Fibroblast of lung (primary cell): Measurements from ENCODE around the gene HLF. TPM values are rescaled to one million over a fixed set of nuclear protein-coding genes. Genes with fewer than 3 reads are reported as not detected.
"Not testable (repeated sequence)": the region's sequence is repeated elsewhere in the genome, so short reads cannot be mapped to it uniquely, and the experiment has no call there.

ENCODE experiments used
- DNase-seq, 2 donors: peaks; one replicate each; pipeline versions ENCODE4 v3.0.0 to v3.0.0-alpha.2; 2010; ENCODE audit warnings: low read depth in 2 of 2
- H2AFZ ChIP-seq: 2 replicates; pipeline ENCODE4 v1.5.1; 2012; ENCODE audit warnings: low read length, control low read depth, inconsistent platforms
- H3K27ac ChIP-seq: 2 replicates; pipeline ENCODE4 v1.5.1; 2011; ENCODE audit warnings: low read length, control low read depth; ENCODE audit not compliant: insufficient read depth
- H3K27me3 ChIP-seq: 2 replicates; pipeline ENCODE4 v1.5.1; 2011; ENCODE audit warnings: mild to moderate bottlenecking, low read length; ENCODE audit not compliant: control insufficient read depth, insufficient read depth
- H3K36me3 ChIP-seq: 2 replicates; pipeline ENCODE4 v1.5.1; 2011; ENCODE audit warnings: low read length; ENCODE audit not compliant: control insufficient read depth, insufficient read depth
- H3K4me1 ChIP-seq: 2 replicates; pipeline ENCODE4 v1.5.1; 2011; ENCODE audit warnings: low read length; ENCODE audit not compliant: control insufficient read depth, insufficient read depth; ENCODE audit errors: extremely low read depth
- H3K4me2 ChIP-seq: 2 replicates; pipeline ENCODE4 v1.5.1; 2011; ENCODE audit warnings: low read length, control low read depth; ENCODE audit not compliant: insufficient read depth; ENCODE audit errors: extremely low read depth
- H3K4me3 ChIP-seq, 4 experiments: fragments of 200-600 bp in 1 of 4; sonication (generic) in 1 of 4; replicated peaks in 1 of 4; 2 replicates each; pipeline ENCODE4 v1.5.1; 2011 to 2016; ENCODE audit warnings: low read length in 4 of 4, low read depth in 3 of 4, mild to moderate bottlenecking in 3 of 4, control low read depth in 2 of 4, inconsistent platforms in 1 of 4, mixed read lengths in 1 of 4; ENCODE audit not compliant: insufficient read depth in 1 of 4; ENCODE audit errors: control extremely low read depth in 1 of 4
- H3K79me2 ChIP-seq: 2 replicates; pipeline ENCODE4 v1.5.1; 2012; ENCODE audit warnings: mild to moderate bottlenecking, low read length, inconsistent platforms; ENCODE audit not compliant: control insufficient read depth, insufficient read depth
- H3K9ac ChIP-seq: 2 replicates; pipeline ENCODE4 v1.5.1; 2011; ENCODE audit warnings: mild to moderate bottlenecking, low read length, control low read depth; ENCODE audit not compliant: insufficient read depth
- H3K9me3 ChIP-seq: 2 replicates; pipeline ENCODE4 v1.5.1; 2012; ENCODE audit warnings: low read depth, low read length; ENCODE audit not compliant: control insufficient read depth, insufficient read depth
- H4K20me1 ChIP-seq: 2 replicates; pipeline ENCODE4 v1.5.1; 2011; ENCODE audit warnings: low read length; ENCODE audit not compliant: control insufficient read depth, insufficient read depth; ENCODE audit errors: extremely low read depth
- CTCF ChIP-seq, 2 donors: IDR thresholded peaks in 1 of 2; conservative IDR thresholded peaks in 1 of 2; 1 replicate in 1 of 2; 2 replicates in 1 of 2; pipeline ENCODE4 v1.5.1; 2011 to 2012; ENCODE audit warnings: low read length in 2 of 2, control low read depth in 1 of 2, inconsistent platforms in 1 of 2, low read depth in 1 of 2, mild to moderate bottlenecking in 1 of 2
- EZH2 ChIP-seq: IDR thresholded peaks from 2 replicates; pipeline ENCODE4 v1.5.1; 2012; ENCODE audit warnings: low read length, control low read depth, mild to moderate bottlenecking; ENCODE audit errors: missing control alignments
- polyA plus RNA-seq, 2 donors: library from polyadenylated mRNA; depleted of rRNA in 1 of 2; stranded (reverse) in 1 of 2; unstranded in 1 of 2; fragments of >200 nt; gene quantifications; 2 replicates each; pipeline ENCODE4 v1.2.1, GENCODE V29; 2011 to 2012; ENCODE audit warnings: missing spikeins in 1 of 2
- total RNA-seq: library from RNA; depleted of rRNA; stranded (reverse); fragments of >200 nt; gene quantifications from 2 replicates; pipeline ENCODE4 v1.2.1, GENCODE V29; 2014

The HLF gene
- total and polyA plus RNA-seq, 2 donors (not counting 1 experiment from before 2014, with no cell fraction given): 0.17 to 0.69 TPM

- H3K36me3 ChIP-seq: no peaks in the 10 kb centered on the region
- TF ChIP-seq EZH2 (no peak), CTCF (conservative IDR thresholded peaks at IDR 0.05 in 1 of 2, IDR thresholded peaks at IDR 0.05 in 1 of 2; ENCODE audit: low read depth in 1 of 2, low read length in 2 of 2) (no peak)
- H3K4me1 ChIP-seq: no peaks in the 10 kb centered on the region
- H3K9ac ChIP-seq: no peak overlapping the region
- no peaks in the 10 kb centered on the region for H3K9me3 ChIP-seq
- no peaks in the 10 kb centered on the region for H3K27me3 ChIP-seq
- H4K20me1 ChIP-seq: no peaks in the 10 kb centered on the region
- no peak for DNase-seq
- no peak overlapping the region for H3K27ac ChIP-seq
- no peak overlapping the region for H3K4me2 ChIP-seq
- no peak overlapping the region for H3K4me3 ChIP-seq
- H3K79me2 ChIP-seq: no peaks in the 10 kb centered on the region
- no peak overlapping the region for H2AFZ ChIP-seq
These were observed 61.3 kb downstream of the HLF start for GRCh38 chr17:55326030-55326429.

GRCh38 chr17:55327225-55328088 is 62.7 kb downstream of the HLF start:
- no peak overlapping the region for H2AFZ ChIP-seq
- H3K9ac ChIP-seq: no peak overlapping the region
- no peaks in the 10 kb centered on the region for H3K9me3 ChIP-seq
- H3K79me2 ChIP-seq: no peaks in the 10 kb centered on the region
- H3K27me3 ChIP-seq: no peaks in the 10 kb centered on the region
- DNase-seq: no peak
- H3K4me2 ChIP-seq: no peak overlapping the region
- TF ChIP-seq CTCF (conservative IDR thresholded peaks at IDR 0.05 in 1 of 2, IDR thresholded peaks at IDR 0.05 in 1 of 2; ENCODE audit: low read depth in 1 of 2, low read length in 2 of 2) (no peak), EZH2 (no peak)
- H4K20me1 ChIP-seq: no peaks in the 10 kb centered on the region
- no peak overlapping the region for H3K27ac ChIP-seq
- H3K4me1 ChIP-seq: no peaks in the 10 kb centered on the region
- H3K36me3 ChIP-seq: no peaks in the 10 kb centered on the region
- H3K4me3 ChIP-seq: no peak overlapping the region

- DNase-seq, H3K9ac ChIP-seq, H3K4me1 ChIP-seq, H3K27me3 ChIP-seq, H3K36me3 ChIP-seq, H2AFZ ChIP-seq, H4K20me1 ChIP-seq, H3K4me2 ChIP-seq, H3K79me2 ChIP-seq, H3K4me3 ChIP-seq, H3K9me3 ChIP-seq, H3K27ac ChIP-seq: not testable (repeated sequence)
These were observed 63.8 kb downstream of the HLF start for GRCh38 chr17:55328514-55328913.
